IMR-90 (cell line): ENCODE results near the gene SORCS1. TPM values are rescaled to one million over a fixed set of nuclear protein-coding genes. Genes with fewer than 3 reads are reported as not detected.

Experiments used
- ATAC-seq: fragments of 200-7000 bp; cut with Tn5 transposase; 2 replicates; pipeline ENCODE4 v1.9.1; 2020; ENCODE audit warnings: low read depth, mild to moderate bottlenecking, moderate library complexity
- BruUV-seq: library from RNA; stranded (reverse); fragments of 400-500 nt; replicated peaks from 2 replicates; lab custom pipeline; 2021; lab: Mats Ljungman, UMichigan
- CTCF ChIA-PET: fragments of 300-600 bp; formaldehyde crosslinking; extraction: SDS; loops from one replicate; lab custom pipeline; 2021; ENCODE audit warnings: antibody characterized with exemption; lab: Yijun Ruan, JAX
- POLR2A ChIA-PET: fragments of 300-600 bp; sonication (Branson Sonifier 250); formaldehyde crosslinking; loops from one replicate; lab custom pipeline; 2022; ENCODE audit warnings: antibody characterized with exemption; ENCODE audit not compliant: unreplicated experiment; lab: Charles Lee
- DNase-seq: peaks from one replicate; pipeline ENCODE4 v3.0.0; 2013
- H2AFZ ChIP-seq: replicated peaks from 2 replicates; pipeline ENCODE3; 2013; ENCODE audit warnings: low read length, mild to moderate bottlenecking; ENCODE audit not compliant: poor library complexity
- H2AK5ac ChIP-seq: 2 replicates; pipeline ENCODE4 v1.6.1; 2013; ENCODE audit warnings: low read depth, low read length, inconsistent platforms
- H2AK9ac ChIP-seq: replicated peaks from 2 replicates; pipeline ENCODE3; 2013; ENCODE audit warnings: mild to moderate bottlenecking, low read depth, low read length, moderate library complexity; ENCODE audit not compliant: poor library complexity
- H2BK120ac ChIP-seq: 2 replicates; pipeline ENCODE4 v1.6.1; 2013; ENCODE audit warnings: low read depth, low read length, inconsistent platforms
- H2BK15ac ChIP-seq: 3 replicates; pipeline ENCODE4 v1.6.1; 2013; ENCODE audit warnings: low read depth, low read length, inconsistent platforms
- H2BK20ac ChIP-seq: 2 replicates; pipeline ENCODE4 v1.6.1; 2013; ENCODE audit warnings: low read depth, mild to moderate bottlenecking, inconsistent platforms, low read length, moderate library complexity
- H2BK5ac ChIP-seq: 2 replicates; pipeline ENCODE4 v1.6.1; 2013; ENCODE audit warnings: mild to moderate bottlenecking, low read depth, low read length, inconsistent platforms; ENCODE audit not compliant: poor library complexity, severe bottlenecking
- H3K14ac ChIP-seq: replicated peaks from 2 replicates; pipeline ENCODE4 v1.6.1; 2013; ENCODE audit warnings: low read depth, low read length, inconsistent platforms
- H3K18ac ChIP-seq: 2 replicates; pipeline ENCODE4 v1.6.1; 2013; ENCODE audit warnings: low read depth, low read length, control low read depth
- H3K23ac ChIP-seq: 2 replicates; pipeline ENCODE4 v1.6.1; 2013; ENCODE audit warnings: low read depth, low read length, inconsistent platforms
- H3K27ac ChIP-seq: 2 replicates; pipeline ENCODE4 v1.5.1; 2013; ENCODE audit warnings: mild to moderate bottlenecking, control low read depth, low read length; ENCODE audit not compliant: insufficient read depth
- H3K27me3 ChIP-seq: 2 replicates; pipeline ENCODE4 v1.6.1; 2013; ENCODE audit warnings: low read length; ENCODE audit not compliant: control insufficient read depth, insufficient read depth
- H3K36me3 ChIP-seq: 2 replicates; pipeline ENCODE4 v1.6.1; 2013; ENCODE audit warnings: low read length, mixed read lengths; ENCODE audit not compliant: control insufficient read depth, insufficient read depth
- H3K4ac ChIP-seq: 2 replicates; pipeline ENCODE4 v1.6.1; 2013; ENCODE audit warnings: low read depth, low read length, inconsistent platforms
- H3K4me1 ChIP-seq: 2 replicates; pipeline ENCODE4 v1.6.1; 2013; ENCODE audit warnings: low read length, mixed read lengths; ENCODE audit not compliant: control insufficient read depth, insufficient read depth
- H3K4me2 ChIP-seq: 2 replicates; pipeline ENCODE4 v1.6.1; 2013; ENCODE audit warnings: low read depth, mild to moderate bottlenecking, control low read depth, low read length, moderate library complexity
- H3K4me3 ChIP-seq: 2 replicates; pipeline ENCODE4 v1.5.1; 2013; ENCODE audit warnings: low read depth, mild to moderate bottlenecking, control low read depth, low read length, moderate library complexity; ENCODE audit not compliant: insufficient read depth
- H3K56ac ChIP-seq: 2 replicates; pipeline ENCODE4 v1.6.1; 2013; ENCODE audit warnings: low read length, inconsistent platforms; ENCODE audit not compliant: insufficient read depth; ENCODE audit errors: extremely low read depth
- H3K79me1 ChIP-seq, 2 experiments: 2 replicates each; pipeline ENCODE4 v1.6.1; 2013; ENCODE audit warnings: low read length in 2 of 2, inconsistent platforms in 1 of 2, low read depth in 1 of 2
- H3K9ac ChIP-seq: 2 replicates; pipeline ENCODE4 v1.6.1; 2013; ENCODE audit warnings: low read depth, low read length, control low read depth
- H3K9me1 ChIP-seq: 2 replicates; pipeline ENCODE4 v1.6.1; 2013; ENCODE audit warnings: low read length, inconsistent platforms; ENCODE audit not compliant: insufficient read depth
- H3K9me3 ChIP-seq: 2 replicates; pipeline ENCODE4 v1.6.1; 2013; ENCODE audit warnings: low read length; ENCODE audit not compliant: control insufficient read depth, insufficient read depth
- H4K20me1 ChIP-seq: 2 replicates; pipeline ENCODE4 v1.6.1; 2013; ENCODE audit warnings: low read length, inconsistent platforms; ENCODE audit not compliant: insufficient read depth
- H4K5ac ChIP-seq: 2 replicates; pipeline ENCODE4 v1.6.1; 2013; ENCODE audit warnings: mild to moderate bottlenecking, low read depth, low read length, control low read depth
- H4K8ac ChIP-seq, 2 experiments: 2 replicates each; pipeline ENCODE4 v1.6.1; 2013; ENCODE audit warnings: low read depth in 2 of 2, low read length in 2 of 2, control low read depth in 1 of 2, inconsistent platforms in 1 of 2
- H4K91ac ChIP-seq: 2 replicates; pipeline ENCODE4 v1.6.1; 2013; ENCODE audit warnings: low read depth, low read length, inconsistent platforms; ENCODE audit not compliant: insufficient read depth
- BHLHE40 ChIP-seq: fragments of 150-350 bp; IDR thresholded peaks from 2 replicates; pipeline ENCODE4 v1.6.1; 2016; ENCODE audit warnings: mild to moderate bottlenecking, low read depth, low read length
- CEBPB ChIP-seq: IDR thresholded peaks from 2 replicates; pipeline ENCODE4 v1.6.1; 2012; ENCODE audit warnings: low read depth, low read length, improper control_type of control experiment
- CHD1 ChIP-seq: IDR thresholded peaks from 2 replicates; pipeline ENCODE4 v1.6.1; 2012; ENCODE audit warnings: low read depth, low read length, improper control_type of control experiment
- CTCF ChIP-seq: conservative IDR thresholded peaks from 2 replicates; pipeline ENCODE4 v1.5.1; 2012; ENCODE audit warnings: mild to moderate bottlenecking, low read depth, low read length, improper control_type of control experiment
- ELK1 ChIP-seq: fragments of 150-350 bp; IDR thresholded peaks from 2 replicates; pipeline ENCODE4 v1.6.1; 2016; ENCODE audit warnings: low read depth, mild to moderate bottlenecking, low read length, moderate library complexity, borderline replicate concordance
- FOS ChIP-seq: fragments of 150-350 bp; IDR thresholded peaks from 2 replicates; pipeline ENCODE4 v1.6.1; 2016; ENCODE audit warnings: low read depth, low read length
- MAFK ChIP-seq: IDR thresholded peaks from 2 replicates; pipeline ENCODE4 v1.6.1; 2012; ENCODE audit warnings: low read depth, low read length, improper control_type of control experiment
- MAZ ChIP-seq: IDR thresholded peaks from 2 replicates; pipeline ENCODE4 v1.6.1; 2012; ENCODE audit warnings: low read depth, mild to moderate bottlenecking, low read length, improper control_type of control experiment, moderate library complexity, borderline replicate concordance
- MXI1 ChIP-seq: IDR thresholded peaks from 2 replicates; pipeline ENCODE4 v1.6.1; 2012; ENCODE audit warnings: low read depth, mild to moderate bottlenecking, low read length, moderate library complexity, borderline replicate concordance
- NFE2L2 ChIP-seq: fragments of 150-350 bp; IDR thresholded peaks from 2 replicates; pipeline ENCODE4 v1.6.1; 2016; ENCODE audit warnings: low read depth, mild to moderate bottlenecking, low read length
- POLR2A ChIP-seq: IDR thresholded peaks from 2 replicates; pipeline ENCODE4 v1.6.1; 2012; ENCODE audit warnings: mild to moderate bottlenecking, low read depth, low read length
- RAD21 ChIP-seq: IDR thresholded peaks from 2 replicates; pipeline ENCODE4 v1.6.1; 2012; ENCODE audit warnings: low read length, improper control_type of control experiment
- RCOR1 ChIP-seq: IDR thresholded peaks from 2 replicates; pipeline ENCODE4 v1.6.1; 2012; ENCODE audit warnings: mild to moderate bottlenecking, low read length, improper control_type of control experiment; ENCODE audit not compliant: insufficient replicate concordance
- RFX5 ChIP-seq: IDR thresholded peaks from 2 replicates; pipeline ENCODE4 v1.8.0; 2012; ENCODE audit warnings: low read depth, mild to moderate bottlenecking, low read length, moderate library complexity
- SMC3 ChIP-seq: fragments of 150-350 bp; IDR thresholded peaks from 2 replicates; pipeline ENCODE4 v1.6.1; 2016; ENCODE audit warnings: low read depth, mild to moderate bottlenecking, antibody characterized with exemption, low read length, moderate library complexity
- USF2 ChIP-seq: fragments of 150-350 bp; IDR thresholded peaks from 2 replicates; pipeline ENCODE4 v1.6.1; 2017; ENCODE audit warnings: mild to moderate bottlenecking, antibody characterized with exemption, low read length, low read depth
- WGBS, 2 experiments: methylation state at CpG; one replicate each; pipeline versions ENCODE4 v1.1.5 to v1.1.7; 2013; ENCODE audit warnings: missing lambda C conversion rate in 2 of 2; ENCODE audit not compliant: insufficient read length in 1 of 2; ENCODE audit errors: extremely low coverage in 2 of 2; 5-methylcytosine and 5-hydroxymethylcytosine counted together
- dilution Hi-C: fragments of 300-500 bp; cut with HindIII; formaldehyde crosslinking; loops from one replicate; pipeline ENCODE4 v1.14.3; 2018; ENCODE audit warnings: low sequenced_read_pairs; ENCODE audit not compliant: unreplicated experiment
- in situ Hi-C: fragments of 300-500 bp; cut with MboI; formaldehyde crosslinking; loops from 3 replicates; pipeline ENCODE4 v1.14.3; 2019; ENCODE audit warnings: low sequenced_read_pairs, inconsistent platforms, mixed read lengths
- intact Hi-C: fragments of 100-400 bp; cut with micrococcal nuclease; formaldehyde crosslinking; loops from 2 replicates; pipeline ENCODE4 v1.10.0; 2022
- polyA plus RNA-seq, 3 experiments: library from polyadenylated mRNA; depleted of rRNA; stranded (reverse); fragments of >200 nt; gene quantifications; 2 replicates each; pipeline ENCODE4 v1.2.3, GENCODE V29; 2012; ENCODE audit warnings: low replicate concordance in 1 of 3
- total RNA-seq: library from RNA; depleted of rRNA; stranded (reverse); fragments of >200 nt; gene quantifications from 2 replicates; pipeline ENCODE4 v1.2.3, GENCODE V29; 2012

Gene SORCS1
- total and polyA plus RNA-seq, 2 of the 4 experiments (the other 2 are of a cell fraction), result under 0.01 TPM; not detected in 1

- dilution Hi-C loops, result no loop called here
- Histone ChIP-seq H3K14ac (no peak overlapping the region), H3K4me2 (no peak overlapping the region), H3K27ac (no peak overlapping the region), H4K5ac (no peak overlapping the region), H3K18ac (no peak overlapping the region), H4K8ac (no peak overlapping the region), H3K4ac (no peak overlapping the region), H3K4me1 (no peaks in the 10 kb centered on the region), H3K36me3 (no peaks in the 10 kb centered on the region), H2BK5ac (no peak overlapping the region), H3K9ac (no peak overlapping the region), H2AFZ (no peak overlapping the region), H3K9me3 (peaks cover 2% of the 10 kb centered on the region), H3K4me3 (no peak overlapping the region), H3K9me1 (no peaks in the 10 kb centered on the region), H3K23ac (no peak overlapping the region), H2BK120ac (no peak overlapping the region), H2AK5ac (no peak overlapping the region), H4K91ac (no peak overlapping the region), H3K79me1 (no peaks in the 10 kb centered on the region), H3K27me3 (no peaks in the 10 kb centered on the region), H4K20me1 (no peaks in the 10 kb centered on the region), H2BK20ac (no peak overlapping the region), H2BK15ac (no peak overlapping the region), H2AK9ac (no peak overlapping the region), H3K56ac (no peak overlapping the region)
- ChIA-PET CTCF (no interaction called here), POLR2A (no interaction called here)
- TF ChIP-seq MXI1 (no peak), RFX5 (no peak), RCOR1 (no peak), NFE2L2 (no peak), BHLHE40 (no peak), CEBPB (no peak), FOS (no peak), USF2 (no peak), ELK1 (no peak), POLR2A (no peak), CTCF (no peak), RAD21 (no peak), MAZ (no peak), CHD1 (no peak), MAFK (no peak), SMC3 (no peak)
- intact Hi-C loops, result no loop called here
- DNase-seq, result no peak
- in situ Hi-C loops, result no loop called here
- BruUV-seq, result no TSS peak
- WGBS, 2 experiments, result no CpG with 5 or more reads among the region's 1 CpG
- no peak for ATAC-seq
Observed at GRCh38 chr10:106832846-106833245, 331.7 kb downstream of the SORCS1 start.
